GM12878 (cell line): ENCODE results near the gene HNRNPA2B1. TPM values are rescaled to one million over a fixed set of nuclear protein-coding genes. Genes with fewer than 3 reads are reported as not detected.

Experiments
- IRF3 ChIP-seq: fragments of 450-650 bp; IDR thresholded peaks from 2 replicates; pipeline ENCODE4 v1.6.1; 2014; ENCODE audit warnings: mild to moderate bottlenecking
- NKRF ChIP-seq: fragments of 450-650 bp; conservative IDR thresholded peaks from 2 replicates; pipeline ENCODE4 v1.6.1; 2017; ENCODE audit warnings: mild to moderate bottlenecking, moderate library complexity
- RCOR1 ChIP-seq: conservative IDR thresholded peaks from 2 replicates; pipeline ENCODE4 v1.6.1; 2012; ENCODE audit warnings: low read depth, low read length, improper control_type of control experiment
- SIN3A ChIP-seq: IDR thresholded peaks from 2 replicates; pipeline ENCODE4 v1.6.1; 2012; ENCODE audit warnings: low read depth, low read length, improper control_type of control experiment
- polyA plus RNA-seq, 11 experiments: library from polyadenylated mRNA; depleted of rRNA in 4 of 11; unstranded in 6 of 11; stranded (reverse) in 5 of 11; fragments of >200 nt; fragmentation: Nextera tagmentation in 4 of 11; fragmentation: Illumina TruSeq in 1 of 11; extraction: Ambion mirVana in 4 of 11; extraction: Trizol in 1 of 11; gene quantifications; 1 replicate in 1 of 11; 2 replicates in 10 of 11; pipeline versions ENCODE4 v1.2.1 to v1.2.3, GENCODE V29; 2011 to 2016; ENCODE audit warnings: inconsistent platforms in 2 of 11, missing spikeins in 2 of 11, low read depth in 1 of 11
- total RNA-seq, 4 experiments: library from RNA; depleted of rRNA in 3 of 4; stranded (reverse); fragments of >200 nt in 3 of 4; fragmentation: Illumina TruSeq in 1 of 4; extraction: Trizol in 1 of 4; gene quantifications; 2 replicates each; pipeline versions ENCODE4 v1.2.1 to v1.2.3, GENCODE V29; 2013 to 2021

HNRNPA2B1 gene
- total and polyA plus RNA-seq, 10 of the 15 experiments (the other 5 are each of a cell fraction or from before 2014, with no cell fraction given): 295 to 1,396 (median 932) TPM

GRCh38 chr7:26202019-26202990 lies 1.8 kb upstream of the HNRNPA2B1 start (continued):
- TF ChIP-seq NKRF: peak; percentile 30
- no peak for TF ChIP-seq RCOR1
- no peak for TF ChIP-seq IRF3
- no peak for TF ChIP-seq SIN3A
